HG02884 (cell line): ENCODE data around the gene NAA20.
"Not testable (repeated sequence)": the region's sequence is repeated elsewhere in the genome, so short reads cannot be mapped to it uniquely, and the experiment has no call there.

ENCODE experiments used
- ATAC-seq: cut with Tn5 transposase; IDR thresholded peaks from one replicate; pipeline ENCODE4 v1.9.1; 2021; ENCODE audit warnings: mild to moderate bottlenecking, moderate library complexity; ENCODE audit not compliant: unreplicated experiment

The NAA20 gene

DNA sequence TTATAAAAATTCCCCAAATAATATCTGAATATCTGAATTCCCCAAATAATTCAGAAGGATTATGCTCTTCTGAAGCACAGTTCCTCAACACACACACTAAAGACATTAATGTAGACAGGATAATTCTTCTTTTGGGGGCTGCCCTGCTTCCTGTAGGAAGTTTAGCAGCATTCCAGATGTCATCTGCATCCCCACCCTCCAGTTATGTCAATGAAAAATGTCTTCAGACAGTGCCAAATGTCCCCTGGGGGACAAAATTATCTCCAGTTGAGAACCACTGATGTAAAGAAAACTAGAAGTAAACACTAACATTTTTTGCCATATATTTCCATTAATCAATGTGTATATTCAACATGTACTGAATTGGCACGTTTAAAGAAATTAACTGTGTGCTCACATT lies 25.9 kb upstream of the NAA20 start:
- no peak for ATAC-seq

DNA sequence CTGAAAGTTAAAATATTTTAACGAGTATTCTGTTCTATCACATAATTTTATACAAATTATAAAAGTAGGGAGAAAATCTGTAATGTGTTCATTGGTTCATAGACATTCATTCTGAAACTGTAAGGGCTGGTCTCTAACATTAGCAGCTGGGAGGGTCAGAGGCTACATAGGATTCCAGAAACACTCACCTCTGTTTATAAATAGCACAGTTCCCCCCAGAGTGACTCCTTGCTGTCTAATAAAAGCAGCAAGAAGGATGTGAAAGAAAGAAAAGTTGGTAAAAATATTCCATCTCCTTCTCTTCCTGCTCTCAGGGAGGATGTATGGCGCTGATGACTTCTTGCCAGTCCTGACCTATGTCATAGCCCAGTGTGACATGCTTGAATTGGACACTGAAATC lies 25.3 kb upstream of the NAA20 start:
- no peak for ATAC-seq

DNA sequence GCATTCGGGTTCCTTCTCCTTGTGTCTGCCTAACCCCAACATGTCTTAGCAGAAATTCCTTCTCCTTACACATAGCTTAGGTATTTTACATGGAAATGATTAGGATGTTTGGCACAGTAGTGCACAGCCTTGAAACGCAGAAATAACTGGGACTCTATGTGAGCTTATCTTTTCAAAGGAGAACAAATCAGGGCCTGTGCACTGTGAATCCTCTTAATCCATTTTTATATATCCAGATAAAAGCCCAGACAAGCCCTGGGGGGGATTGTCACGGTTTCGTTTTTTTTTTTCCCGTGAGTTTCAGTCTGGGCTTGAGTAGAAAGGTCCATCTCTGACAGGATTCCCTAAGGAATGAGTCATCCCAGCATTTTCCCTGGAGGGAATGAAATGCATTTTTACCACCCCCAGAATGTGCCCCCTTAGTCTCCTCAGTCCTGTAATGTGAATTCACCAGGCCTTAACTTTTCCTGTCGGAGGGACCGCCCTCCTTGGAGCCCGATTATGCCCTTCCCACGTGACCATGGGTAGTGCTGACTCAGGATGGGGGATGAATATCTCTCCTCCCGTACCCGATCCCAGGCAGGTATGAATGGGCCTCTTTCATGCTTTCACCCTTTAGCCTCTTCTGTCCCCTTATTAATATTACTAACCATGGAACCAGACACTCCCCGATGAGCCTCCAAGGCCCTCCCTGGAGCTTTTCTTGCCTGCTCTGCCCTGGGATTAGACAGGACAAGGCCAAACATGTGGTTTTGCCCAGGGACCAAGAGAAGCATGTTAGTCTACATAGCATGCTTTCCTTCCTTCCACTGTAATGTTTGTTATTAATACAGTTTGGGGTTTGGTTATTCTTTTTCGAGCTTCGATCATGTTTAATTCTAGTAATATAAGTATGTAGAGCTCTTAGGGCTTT lies 23.9 kb upstream of the NAA20 start:
- no peak for ATAC-seq

DNA sequence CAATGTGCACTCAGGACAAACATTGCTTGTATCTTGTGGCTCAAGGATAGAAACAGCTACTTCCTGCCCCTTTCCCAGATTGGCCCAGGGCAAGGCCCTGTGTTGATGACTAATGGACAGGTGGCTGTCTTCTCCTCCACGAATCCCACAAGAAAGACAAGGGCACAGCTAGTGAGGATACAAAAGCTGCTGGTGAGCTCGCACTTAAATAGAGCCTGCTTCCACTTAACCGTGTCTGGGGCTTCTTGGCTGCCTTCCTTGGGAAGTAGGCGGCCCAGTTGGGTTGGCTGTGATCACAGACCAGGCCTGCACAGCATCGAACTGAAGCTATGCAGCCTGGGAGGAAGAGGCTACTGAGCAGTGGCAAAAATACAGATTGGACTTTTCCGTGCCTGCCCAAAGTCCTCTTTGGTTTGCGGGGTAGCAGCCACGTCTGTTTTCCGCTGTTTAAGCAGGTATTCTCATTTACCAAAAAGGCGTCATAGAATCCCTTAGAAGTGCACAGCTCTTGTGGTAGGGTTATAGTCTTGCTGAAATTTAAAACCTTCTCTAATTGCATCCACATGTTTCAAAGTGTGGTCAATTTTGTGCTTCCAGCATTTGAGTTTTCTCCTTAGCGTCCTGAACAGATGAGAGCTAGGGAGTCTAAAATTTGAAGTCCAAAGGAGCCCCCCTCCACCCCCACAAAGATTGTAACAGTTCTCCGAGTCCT lies 23.0 kb upstream of the NAA20 start:
- no peak for ATAC-seq

DNA sequence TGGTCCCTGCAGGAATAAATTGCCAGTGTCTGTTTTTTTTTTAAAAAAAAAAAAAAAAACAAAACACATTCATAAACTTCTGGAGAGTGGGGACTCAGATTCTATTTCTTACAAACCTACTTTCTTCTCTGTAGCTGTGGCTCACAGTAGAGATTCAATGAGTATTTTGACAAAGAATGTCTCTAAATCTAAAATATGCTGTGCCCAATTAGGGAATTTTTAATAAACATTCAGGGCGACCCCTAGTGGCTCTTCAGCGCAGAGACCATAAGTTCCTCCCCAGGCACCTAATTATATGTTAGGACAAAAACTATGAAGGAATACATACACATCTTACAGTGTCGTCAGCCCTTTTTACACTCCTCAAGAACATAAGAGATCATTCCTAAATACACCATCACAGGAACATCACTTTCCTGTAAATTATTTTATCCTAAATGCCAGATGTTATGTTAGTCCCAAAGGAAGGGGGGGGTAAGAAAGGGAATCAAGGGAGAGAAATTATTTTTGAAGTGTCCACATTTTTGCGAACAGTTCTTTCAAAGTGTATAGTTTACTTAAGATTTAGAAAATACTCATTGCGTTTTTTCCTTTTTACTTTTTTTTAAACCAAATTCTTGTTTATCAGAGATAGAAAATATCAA lies 21.8 kb upstream of the NAA20 start:
- no peak for ATAC-seq

DNA sequence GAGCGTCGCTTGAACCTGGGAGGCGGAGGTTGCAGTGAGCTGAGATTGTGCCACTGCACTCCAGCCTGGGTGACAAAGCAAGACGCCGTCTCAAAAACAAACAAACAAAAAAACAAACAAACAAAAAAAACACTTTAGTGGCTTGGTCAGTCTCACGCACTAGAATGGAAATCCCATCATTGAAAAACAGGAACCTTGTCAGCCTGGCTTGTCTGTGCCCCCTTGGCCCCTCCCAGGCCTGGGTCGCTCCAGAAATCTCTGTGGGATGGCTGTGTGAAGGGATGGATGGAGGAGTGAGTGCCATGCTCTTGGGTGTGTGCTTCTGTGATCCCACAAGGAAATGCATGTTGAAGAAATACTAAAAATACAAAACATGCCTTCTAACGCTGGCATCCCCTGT lies 20.9 kb upstream of the NAA20 start:
- no peak for ATAC-seq

DNA sequence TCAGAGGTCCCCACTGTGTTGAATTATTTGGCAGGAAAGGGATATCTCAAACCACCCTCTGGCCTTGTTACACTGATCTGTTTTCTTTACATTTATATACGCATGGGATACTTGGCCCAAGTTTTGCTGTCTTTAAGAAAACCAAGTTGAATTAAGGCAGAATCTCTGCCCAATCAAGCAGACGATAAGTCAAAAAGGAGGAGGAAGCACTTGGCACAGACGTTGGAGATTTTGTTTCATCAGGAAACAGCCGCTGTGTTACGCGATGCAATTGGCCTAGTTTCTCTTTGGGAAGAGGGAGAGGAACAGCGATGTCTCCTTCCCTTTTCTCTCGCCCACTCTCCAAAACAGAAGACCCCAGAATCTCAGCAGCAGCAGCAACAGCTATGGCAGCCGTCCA lies 20.2 kb upstream of the NAA20 start:
- no peak for ATAC-seq

DNA sequence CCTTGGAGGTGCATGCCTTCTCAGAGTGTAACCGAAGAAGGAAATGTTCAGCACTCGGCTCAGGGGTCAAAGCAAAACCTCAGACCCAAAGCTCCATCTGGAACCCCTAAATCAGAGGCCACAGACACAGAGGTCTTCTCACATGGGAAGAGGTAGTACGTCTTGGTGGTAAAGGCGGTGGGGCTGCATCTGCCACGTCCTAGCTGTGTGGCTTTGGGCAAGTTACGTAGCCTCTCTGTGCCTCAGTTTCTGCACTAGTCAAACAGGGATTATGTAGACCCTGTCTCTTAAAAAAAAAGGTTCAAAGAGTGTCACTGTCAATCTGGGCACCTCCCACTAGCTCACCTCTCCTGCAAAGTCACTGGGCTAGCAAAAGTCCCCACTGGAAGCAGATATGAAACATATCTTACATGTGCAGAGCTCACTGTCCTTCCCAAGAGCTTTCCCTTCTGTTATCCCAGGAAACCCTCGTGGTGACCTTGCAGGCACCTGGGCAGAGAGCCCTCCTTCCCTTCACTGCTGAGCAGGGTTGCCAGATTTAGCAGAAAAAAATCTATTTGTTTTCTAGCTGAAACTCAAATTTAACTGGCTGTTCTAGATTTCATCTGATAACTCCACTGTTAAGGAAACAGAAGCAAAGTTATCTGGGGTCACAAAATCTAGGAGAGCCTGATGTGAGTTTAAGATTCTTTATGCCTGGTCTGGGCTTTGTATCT lies 18.0 kb upstream of the NAA20 start:
- no peak for ATAC-seq

DNA sequence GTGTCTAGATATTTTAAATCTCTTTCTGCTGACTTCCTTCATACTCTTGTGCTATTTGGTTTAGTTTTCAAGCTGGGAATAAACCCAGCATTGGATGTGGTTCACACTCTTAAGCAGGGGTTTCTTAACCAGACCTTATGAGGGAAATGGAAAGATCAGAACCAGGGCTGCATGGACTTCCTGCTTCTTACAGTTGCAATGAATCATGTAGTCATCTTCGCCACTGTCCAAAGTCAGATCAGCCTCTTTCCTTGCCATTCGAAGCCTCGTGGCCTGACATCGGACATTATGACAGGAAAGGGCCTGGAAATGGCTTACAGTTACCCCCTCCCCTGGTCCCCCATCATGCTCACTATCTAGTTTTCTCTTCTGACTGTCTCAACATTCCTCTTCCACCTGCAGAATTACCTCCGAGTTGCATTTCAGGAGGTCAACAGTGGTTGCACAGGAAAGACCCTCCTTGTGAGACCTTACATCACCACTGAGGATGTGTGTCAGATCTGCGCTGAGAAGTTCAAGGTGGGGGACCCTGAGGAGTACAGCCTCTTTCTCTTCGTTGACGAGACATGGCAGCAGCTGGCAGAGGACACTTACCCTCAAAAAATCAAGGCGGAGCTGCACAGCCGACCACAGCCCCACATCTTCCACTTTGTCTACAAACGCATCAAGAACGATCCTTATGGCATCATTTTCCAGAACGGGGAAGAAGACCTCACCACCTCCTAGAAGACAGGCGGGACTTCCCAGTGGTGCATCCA lies 16.8 kb upstream of the NAA20 start:
- no peak for ATAC-seq

DNA sequence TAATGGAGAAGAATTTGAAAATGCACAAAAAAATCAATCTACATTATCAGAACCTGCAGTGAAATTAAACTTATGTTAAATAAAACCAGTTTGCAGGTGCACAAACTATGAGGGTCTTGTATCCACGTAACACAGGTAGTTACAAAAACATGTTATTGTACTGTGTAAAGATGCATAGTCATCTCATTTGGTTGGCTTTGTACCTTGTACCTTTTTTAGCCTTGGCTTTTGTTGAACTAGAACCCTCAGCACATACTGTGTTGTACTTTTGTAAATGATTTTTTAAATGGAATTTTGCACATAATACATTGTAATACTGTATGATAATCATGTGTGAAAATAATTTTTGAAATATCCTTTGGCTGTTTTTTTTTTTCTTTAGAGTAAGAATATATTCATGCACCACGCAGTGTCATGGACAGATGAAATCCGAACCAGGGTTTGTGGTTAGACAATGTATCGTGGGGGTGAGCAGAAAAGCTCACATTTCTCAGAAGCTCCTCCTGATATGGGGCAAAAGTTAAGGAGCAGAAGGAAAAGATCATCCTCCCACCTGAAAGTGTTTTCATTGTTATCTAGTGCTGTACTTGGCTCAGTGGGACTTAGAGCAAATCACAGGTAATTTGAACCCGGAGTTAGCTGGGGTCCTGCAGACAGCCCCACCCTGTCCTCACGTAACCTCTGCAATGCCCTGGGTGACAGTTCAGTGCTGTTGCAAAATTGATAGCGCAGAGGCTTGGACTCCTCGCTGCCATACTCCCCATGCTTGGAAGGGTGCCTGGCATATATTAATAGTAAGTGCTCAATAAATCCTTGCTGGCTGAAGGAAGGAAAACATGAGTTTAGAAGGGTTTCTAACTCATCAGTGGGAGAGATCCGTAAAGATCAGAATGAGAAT lies 14.8 kb upstream of the NAA20 start:
- ATAC-seq = no peak

DNA sequence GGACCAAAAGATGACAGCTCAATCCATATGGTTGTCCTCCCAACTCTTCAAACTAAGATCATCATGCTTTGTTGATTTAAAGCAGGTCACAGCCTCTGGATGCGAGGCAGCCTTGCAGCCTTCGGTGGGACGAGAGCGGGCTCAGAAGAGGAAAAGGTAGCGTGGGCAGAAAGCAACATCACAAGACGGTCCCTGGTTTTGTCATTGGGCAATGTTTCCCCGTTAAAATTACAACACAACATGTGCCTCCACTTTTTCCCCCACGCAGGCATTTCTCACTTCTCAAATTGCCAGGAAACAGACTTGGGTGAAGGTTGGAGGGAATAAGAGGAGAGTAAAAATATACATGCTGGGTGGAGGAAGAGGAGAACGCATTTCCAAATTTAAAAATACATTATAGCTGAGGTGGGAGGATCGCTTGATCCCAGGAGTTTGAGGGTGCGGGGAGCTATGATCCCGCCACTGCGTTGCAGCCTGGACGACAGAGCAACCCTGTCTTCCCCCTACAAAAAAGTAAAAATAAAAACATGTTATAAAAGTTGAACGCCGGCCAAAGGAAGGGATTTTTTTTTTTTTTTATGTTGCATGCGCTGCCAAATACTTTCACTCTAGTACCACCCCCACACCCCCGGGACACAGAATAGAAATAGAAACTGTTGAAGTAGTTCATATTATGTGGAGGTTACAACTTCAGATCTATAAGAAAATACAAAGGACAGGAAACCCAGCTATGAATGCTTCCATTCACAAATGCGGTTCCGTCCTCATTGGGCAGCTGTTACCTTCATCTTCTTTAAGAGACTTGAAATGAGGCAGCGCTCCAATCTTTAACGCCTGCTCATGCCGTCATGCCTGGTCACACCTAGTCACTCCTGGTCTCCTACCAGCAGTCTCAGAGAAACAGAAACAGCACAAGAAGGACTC lies 13.9 kb upstream of the NAA20 start:
- peak; percentile 54 for ATAC-seq

DNA sequence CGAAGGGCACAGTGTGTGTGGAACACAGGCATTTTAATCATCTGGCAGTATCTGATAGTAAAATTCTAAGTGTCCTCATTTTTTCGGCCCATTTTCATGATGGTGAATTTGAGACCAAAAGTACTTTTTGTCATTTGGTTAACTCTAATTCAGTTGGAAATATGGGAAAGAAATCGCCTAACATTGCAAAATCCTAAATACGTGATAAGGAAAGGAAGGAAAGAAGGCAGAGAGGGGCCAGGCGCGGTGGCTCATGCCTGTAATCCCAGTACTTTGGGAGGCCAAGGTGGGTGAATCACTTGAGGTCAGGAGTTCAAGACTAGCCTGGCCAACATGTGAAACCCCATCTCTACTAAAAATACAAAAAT lies 13.2 kb upstream of the NAA20 start:
- not testable (repeated sequence) for ATAC-seq

DNA sequence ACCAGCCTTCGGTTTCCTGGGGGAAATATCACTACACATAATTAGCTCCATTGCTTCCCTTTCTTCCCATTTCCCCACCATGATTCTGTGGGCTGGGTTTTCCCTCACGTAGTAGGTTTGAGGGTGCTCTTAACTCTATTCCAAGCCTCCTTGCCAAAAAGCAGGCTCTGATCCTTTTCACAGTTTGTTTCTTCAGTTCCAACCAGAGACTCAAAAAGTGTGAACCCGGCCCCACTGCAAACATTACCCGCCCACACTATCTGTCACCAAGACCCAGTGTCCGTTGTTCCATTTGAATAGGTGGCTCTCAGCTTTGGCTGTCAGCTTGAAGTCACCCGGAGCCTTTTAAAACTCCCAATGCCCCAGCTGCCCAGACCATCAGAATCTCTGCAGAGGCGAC lies 11.8 kb upstream of the NAA20 start:
- ATAC-seq = no peak

DNA sequence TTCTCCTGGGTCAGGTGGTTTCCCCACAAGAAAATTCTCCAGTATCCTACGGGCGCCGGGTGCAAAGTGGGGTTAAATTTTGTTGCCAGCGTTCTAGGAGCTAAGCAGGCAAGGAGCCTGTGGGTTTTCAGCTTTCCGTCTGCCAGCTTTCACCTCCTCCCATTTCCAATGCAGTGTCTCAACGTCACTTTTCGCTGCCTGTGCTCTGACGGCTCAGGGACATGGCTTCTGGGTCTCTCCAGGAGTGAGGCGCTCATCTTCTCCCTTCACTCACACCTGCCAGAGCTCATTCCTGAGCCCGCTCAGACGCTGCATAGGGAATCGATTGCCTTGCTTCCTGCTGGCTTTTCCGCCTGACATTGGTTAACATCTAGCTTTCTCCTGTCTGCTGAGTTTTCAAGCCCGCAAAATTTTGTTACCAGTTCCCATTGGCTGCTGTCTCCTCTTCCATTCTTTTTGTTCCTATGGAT lies 7.3 kb upstream of the NAA20 start:
- ATAC-seq = no peak

DNA sequence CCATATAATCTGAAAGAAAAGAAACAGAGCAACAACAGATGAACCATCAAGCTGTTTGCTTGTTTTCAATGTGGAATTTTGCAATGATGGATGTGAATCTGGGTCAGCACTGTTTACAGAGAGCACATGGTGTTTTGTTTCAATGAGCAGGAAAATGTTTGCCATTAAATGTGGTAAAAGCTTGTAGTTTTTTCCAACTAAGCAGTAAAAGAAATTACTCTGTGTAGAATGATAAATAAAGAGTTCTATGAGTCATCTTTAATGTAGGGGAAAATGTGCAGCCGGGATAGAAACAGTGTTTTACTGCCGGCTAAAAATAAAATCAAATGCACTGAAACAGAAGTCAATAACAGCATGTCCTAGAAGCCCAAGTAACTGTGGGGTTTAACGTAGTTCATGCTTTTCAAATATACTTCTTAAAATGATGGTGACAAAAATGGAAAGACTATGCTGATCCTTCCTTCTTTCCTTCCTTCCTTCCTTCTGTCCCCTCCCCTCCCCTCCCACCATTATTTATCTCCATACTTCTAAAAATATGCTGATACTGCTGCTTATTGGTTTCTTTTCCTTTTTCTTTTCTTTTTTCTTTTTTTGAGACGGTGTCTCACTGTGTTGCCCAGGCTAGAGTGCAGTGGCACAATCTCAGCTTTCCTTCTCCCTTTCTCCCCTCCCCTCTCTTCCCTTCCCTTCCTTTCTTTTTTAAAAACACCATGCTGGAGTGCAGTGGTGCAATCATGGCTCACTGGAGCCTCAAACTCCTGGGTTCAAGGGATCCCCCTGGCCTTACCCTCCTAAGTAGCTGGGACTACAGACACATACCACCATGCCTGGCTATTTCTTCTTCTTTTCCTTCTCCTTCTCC lies 6.3 kb upstream of the NAA20 start:
- ATAC-seq = no peak

DNA sequence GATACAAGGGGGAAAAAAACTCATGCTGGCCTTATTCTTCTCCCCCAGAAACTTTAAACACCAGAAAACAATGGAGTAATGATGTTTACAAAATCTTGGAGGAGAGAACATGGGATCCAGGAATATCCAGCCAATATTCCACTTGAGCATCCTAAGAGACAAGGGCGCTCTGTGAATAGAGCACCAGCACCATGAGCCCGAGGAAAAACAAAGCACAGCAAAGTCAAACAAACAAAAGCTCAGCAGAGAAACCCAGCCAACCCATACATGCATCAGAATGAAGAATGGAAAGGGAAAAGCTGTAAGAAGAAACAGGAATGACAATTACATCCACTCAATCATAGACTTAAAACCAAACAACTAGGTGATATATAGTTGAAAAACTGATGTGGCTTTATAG lies 4.6 kb upstream of the NAA20 start:
- no peak for ATAC-seq

DNA sequence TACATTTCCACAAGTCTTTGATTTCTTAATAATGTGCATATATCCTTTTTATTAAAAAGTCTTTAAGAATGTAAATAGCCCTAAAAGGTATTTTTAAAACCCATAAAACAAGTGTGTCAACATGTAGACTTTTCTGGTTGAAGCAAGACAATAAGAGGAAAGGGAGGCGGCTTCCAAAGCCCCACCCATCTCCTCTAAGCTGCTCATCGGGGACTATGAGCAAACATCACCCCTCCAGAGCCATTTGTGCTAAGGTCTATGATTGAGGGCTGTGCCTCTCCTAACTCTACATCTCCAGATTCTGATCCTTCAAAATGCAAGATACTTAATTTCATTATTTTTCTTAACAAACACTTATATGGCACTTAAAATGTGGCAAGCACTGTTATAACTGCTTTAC lies 2.5 kb upstream of the NAA20 start:
- ATAC-seq = no peak

DNA sequence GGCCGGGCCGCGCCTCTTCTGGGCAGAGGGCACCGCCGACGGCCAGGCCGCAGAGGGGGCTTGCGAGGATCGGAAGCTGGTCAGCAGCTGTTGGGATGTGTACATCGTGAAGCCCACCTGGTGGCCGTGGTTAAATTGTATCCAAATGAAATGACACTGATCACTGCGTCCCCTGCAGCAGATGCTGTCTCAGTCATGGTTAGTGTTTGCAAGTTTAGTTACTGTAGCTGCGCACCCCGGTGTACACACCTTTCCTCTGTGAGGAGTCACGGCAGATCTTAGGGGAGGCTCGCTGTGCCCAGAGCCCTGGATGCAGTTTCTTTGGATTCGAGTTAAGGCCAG lies 653 bp downstream of the NAA20 start:
- peak; percentile 11 for ATAC-seq
